Ishikawa (cell line): ENCODE data around the gene CKMT2.

ENCODE experiments used
- YY1 ChIP-seq: IDR thresholded peaks from 2 replicates; pipeline ENCODE4 v1.6.1; 2012; ENCODE audit warnings: low read depth
- TF ChIP-seq, protein P1 (sequence below): IDR thresholded peaks from 2 replicates; pipeline ENCODE4 v1.6.1; 2012; ENCODE audit warnings: low read depth, mild to moderate bottlenecking

DNA sequence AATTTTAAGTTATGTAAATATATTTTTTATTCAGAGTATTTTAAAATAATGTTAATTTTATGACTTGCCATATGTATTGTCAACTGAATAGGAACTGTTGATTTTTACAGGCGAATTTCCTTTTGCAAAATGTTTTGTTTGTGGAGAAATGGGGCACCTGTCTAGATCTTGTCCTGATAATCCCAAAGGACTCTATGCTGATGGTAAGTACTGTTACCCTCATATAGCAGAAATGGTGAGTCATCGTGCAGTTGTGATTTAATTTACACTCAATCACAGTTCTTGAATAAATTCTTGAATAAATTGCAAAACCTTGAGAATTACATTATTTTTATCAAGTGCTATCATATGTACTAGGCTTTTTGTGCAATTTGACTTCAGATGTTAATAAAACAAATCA is 75.7 kb downstream of the CKMT2 start:
- no peak for TF ChIP-seq YY1
- TF ChIP-seq, protein P1, sequence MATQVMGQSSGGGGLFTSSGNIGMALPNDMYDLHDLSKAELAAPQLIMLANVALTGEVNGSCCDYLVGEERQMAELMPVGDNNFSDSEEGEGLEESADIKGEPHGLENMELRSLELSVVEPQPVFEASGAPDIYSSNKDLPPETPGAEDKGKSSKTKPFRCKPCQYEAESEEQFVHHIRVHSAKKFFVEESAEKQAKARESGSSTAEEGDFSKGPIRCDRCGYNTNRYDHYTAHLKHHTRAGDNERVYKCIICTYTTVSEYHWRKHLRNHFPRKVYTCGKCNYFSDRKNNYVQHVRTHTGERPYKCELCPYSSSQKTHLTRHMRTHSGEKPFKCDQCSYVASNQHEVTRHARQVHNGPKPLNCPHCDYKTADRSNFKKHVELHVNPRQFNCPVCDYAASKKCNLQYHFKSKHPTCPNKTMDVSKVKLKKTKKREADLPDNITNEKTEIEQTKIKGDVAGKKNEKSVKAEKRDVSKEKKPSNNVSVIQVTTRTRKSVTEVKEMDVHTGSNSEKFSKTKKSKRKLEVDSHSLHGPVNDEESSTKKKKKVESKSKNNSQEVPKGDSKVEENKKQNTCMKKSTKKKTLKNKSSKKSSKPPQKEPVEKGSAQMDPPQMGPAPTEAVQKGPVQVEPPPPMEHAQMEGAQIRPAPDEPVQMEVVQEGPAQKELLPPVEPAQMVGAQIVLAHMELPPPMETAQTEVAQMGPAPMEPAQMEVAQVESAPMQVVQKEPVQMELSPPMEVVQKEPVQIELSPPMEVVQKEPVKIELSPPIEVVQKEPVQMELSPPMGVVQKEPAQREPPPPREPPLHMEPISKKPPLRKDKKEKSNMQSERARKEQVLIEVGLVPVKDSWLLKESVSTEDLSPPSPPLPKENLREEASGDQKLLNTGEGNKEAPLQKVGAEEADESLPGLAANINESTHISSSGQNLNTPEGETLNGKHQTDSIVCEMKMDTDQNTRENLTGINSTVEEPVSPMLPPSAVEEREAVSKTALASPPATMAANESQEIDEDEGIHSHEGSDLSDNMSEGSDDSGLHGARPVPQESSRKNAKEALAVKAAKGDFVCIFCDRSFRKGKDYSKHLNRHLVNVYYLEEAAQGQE = no peak
